Activated CD4-positive, alpha-beta T cell treated with anti-CD3 and anti-CD28 coated beads, Interleukin-2, Interleukin-4, amounts not matched to agents 100 ng/mL and 50 ng/mL, durations not matched to agents 16 hours and 8 hours (primary cell): ENCODE results near the gene ST3GAL2.
"Not testable (repeated sequence)": the region's sequence is repeated elsewhere in the genome, so short reads cannot be mapped to it uniquely, and the experiment has no call there.

Experiments used
- DNase-seq: peaks from one replicate; pipeline ENCODE4 v3.0.0-alpha.2; 2020; ENCODE audit warnings: low spot score

ST3GAL2 gene

DNA sequence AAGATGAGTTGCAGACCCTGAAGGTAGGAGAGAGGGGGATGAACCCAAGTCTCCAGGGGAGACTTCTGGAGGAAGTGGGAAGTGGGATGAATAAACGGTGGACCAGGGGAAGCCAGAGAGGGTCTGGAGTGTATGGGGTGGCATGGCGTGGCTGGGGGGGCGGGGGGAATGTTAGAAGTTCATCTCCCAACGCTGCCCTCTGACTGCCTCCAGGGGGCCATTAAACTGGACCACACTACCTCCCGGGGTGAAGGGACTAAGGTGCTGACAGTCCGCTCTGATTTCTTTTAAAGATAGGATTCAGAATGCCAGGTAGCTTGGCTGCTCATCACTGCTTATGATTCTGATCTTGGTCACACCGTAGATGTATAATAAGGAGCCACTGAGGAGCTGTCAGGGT lies 21.2 kb downstream of the ST3GAL2 start:
- no peak for DNase-seq

- DNase-seq: no peak
Observed at GRCh38 chr16:70416748-70417616, 21.9 kb downstream of the ST3GAL2 start.

DNA sequence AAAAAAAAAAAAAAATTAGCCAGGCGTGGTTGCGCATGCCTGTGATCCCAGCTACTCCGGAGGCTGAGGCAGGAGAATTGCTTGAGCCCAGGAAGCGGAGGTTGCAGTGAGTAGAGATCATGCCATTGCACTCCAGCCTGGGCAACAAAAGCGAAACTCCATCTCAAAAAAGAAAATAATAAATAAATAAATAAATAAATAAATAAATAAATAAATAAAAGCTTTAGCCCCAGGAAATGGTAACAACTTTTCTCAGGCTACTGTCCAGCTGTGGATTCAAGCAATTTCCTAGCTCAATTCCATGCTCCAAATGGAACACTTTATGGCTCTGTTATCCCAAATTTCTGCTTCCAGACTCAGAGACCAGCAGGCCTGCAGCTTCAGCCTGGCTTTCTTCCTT lies 25.3 kb downstream of the ST3GAL2 start:
- not testable (repeated sequence) for DNase-seq

DNA sequence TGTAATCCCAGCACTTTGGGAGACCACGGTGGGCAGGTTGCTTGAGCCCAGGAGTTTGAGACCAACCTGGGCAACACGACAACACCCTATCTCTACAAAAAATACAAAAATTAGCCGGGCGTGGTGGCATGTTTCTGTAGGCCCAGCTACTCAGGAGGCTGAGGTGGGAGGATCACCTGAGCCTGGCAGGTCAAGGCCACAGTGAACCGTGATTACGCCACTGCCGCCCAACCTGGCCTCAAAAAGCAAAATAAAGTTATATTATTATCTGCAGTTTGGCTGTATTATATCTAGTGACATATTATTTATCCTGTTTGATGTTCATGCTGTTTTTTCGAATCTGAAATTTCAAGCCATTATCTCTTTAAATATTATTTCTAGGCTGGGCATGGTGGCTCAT lies 26.5 kb downstream of the ST3GAL2 start:
- no peak for DNase-seq

- no peak for DNase-seq
Observed at GRCh38 chr16:70410734-70411133, 28.2 kb downstream of the ST3GAL2 start.

DNA sequence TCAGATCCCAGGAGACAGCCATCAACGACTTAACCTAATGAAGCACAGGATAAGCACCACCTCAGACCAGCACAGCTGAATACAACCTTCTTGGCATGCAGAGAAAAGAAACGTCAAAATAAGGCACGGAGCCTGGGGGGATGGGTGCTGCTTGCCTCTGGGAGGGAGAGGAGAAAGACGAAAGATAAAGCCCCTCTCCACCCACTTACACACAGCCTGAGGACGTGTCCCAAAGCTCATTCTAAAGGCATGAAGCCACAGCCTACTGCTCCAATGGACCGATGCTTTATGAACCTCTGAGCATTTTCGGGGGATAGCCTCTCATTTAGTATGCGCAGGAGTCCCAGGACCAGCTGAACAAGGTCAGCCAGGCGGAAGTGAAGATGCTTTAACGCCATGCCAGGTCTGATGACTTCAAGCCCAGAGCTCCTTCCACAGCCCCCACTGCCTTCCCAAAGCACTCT lies 31.1 kb downstream of the ST3GAL2 start:
- no peak for DNase-seq

- DNase-seq: not testable (repeated sequence)
Observed at GRCh38 chr16:70406104-70406503, 32.8 kb downstream of the ST3GAL2 start.

GRCh38 chr16:70402916-70403659 lies 35.8 kb downstream of the ST3GAL2 start:
- DNase-seq: no peak

DNA sequence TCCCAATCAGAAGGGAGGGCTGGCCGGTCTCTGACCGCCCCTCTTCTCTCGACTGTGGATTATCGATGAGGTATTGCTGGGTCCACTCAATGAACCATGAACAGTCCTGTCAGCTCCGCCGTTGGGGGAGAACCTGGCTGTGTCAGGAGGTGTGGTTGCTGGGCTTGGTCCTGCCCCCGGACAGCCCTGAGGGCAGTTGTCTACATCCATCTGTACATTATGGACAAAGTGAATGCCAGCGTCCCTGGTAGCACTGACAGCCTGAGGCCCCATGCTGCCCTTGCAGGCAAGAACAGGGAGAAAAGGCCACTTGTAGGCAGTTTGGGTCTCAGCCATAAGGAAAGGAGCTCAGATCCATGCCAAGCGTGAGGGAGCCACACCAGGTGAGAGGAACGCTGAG lies 38.9 kb downstream of the ST3GAL2 start:
- no peak for DNase-seq

- DNase-seq: no peak
Observed at GRCh38 chr16:70399381-70399780, 39.5 kb downstream of the ST3GAL2 start.

DNA sequence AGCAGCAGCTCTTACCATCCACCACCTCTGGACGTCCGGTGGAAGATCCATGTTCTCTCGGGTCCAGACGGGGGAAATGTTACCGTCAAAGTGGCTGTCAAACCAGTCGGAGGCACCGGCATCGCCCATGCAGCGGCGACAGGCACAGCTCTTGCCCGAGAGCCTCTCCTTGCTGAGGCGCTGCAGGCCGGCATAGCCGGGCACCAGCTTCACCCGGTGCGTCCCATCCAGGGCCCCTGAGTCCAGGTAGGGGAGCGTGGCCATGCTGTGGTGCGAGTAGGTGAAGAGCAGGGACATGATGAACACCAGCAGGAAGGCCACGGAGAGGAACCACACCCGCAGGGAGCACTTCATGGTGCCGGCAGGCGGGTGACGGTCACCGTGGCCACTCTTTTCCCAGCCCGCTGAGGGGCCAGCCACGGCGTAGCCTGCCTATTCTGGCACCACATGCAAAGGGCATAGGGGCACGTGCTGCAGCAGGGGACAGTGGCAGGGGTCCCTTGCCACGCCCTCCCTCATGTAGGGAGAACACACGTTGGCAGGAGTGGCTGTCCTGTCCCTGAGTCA lies 40.6 kb downstream of the ST3GAL2 start:
- DNase-seq: no peak

- DNase-seq: no peak
Observed at GRCh38 chr16:70396246-70396904, 42.5 kb downstream of the ST3GAL2 start.

DNA sequence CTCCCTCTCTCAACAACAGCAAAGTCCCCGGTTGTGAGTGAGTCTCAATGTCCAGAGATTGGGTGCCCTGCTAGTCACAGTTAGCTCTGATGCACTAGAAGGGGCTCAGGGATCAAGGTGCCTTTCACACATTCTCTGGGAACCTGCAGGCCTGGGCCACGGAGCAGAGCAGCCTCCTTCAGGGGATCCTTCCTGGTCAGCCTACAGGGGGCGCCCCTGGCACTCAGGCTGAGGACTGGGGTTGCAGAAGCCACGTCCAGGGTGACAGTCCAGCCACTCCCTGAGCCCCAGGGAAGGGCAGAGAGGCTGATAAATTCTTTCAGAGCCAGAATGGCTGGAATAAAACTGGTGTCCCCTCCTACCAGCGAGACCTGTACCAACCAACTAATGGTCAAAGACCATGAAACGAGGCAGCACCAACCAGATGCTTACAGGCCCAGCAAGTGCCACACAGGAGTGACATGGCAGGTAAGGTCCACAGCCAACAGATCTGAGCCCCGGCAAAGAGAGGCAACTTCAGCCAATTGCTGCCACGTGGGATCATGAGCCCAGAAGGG lies 43.5 kb downstream of the ST3GAL2 start:
- DNase-seq: peak; percentile 64

GRCh38 chr16:70394853-70395252 lies 44.0 kb downstream of the ST3GAL2 start:
- DNase-seq: no peak

GRCh38 chr16:70393662-70394061 lies 45.2 kb downstream of the ST3GAL2 start:
- no peak for DNase-seq

- no peak for DNase-seq
Observed at GRCh38 chr16:70392606-70393005, 46.3 kb downstream of the ST3GAL2 start.

GRCh38 chr16:70391881-70392481 lies 46.9 kb downstream of the ST3GAL2 start:
- no peak for DNase-seq

DNA sequence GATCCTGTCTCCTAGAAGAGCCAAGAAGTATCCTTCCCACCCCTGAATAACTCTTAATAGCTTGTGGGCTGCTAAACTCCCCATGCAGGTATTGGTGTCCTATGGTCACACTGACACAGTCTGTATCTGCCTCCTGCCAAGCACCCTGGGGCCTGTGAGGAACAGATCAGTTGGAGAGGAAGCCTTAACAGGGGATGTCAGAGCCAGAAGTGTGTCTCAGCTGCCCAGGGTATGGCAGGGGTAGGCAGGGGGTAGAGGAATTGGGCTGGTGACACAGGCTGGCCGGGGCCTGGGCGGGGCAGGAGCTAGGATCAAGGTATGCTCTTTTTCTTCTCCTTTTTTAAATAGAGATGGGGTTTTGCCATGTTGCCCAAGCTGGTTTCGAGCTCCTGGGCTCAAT lies 47.5 kb downstream of the ST3GAL2 start:
- DNase-seq: no peak

DNA sequence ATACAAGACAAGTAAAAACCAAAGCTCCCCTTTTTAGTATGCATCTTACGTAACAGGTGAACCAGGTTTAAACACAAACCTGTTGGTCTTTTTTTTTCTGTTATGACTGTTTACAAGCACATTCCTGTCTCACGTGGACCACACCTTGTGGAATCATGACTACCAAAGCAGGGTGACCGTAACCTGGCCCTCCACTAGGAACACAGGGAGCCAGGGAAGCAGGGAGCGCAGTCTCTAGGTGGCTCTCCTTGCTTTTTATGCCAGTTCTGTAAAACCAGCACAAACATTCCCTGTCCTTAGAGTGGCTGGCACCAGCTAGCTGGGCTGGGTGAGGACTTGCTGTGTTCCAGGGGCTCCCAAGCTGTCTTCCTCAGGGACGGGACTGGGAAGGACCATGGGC lies 48.1 kb downstream of the ST3GAL2 start:
- DNase-seq: no peak

DNA sequence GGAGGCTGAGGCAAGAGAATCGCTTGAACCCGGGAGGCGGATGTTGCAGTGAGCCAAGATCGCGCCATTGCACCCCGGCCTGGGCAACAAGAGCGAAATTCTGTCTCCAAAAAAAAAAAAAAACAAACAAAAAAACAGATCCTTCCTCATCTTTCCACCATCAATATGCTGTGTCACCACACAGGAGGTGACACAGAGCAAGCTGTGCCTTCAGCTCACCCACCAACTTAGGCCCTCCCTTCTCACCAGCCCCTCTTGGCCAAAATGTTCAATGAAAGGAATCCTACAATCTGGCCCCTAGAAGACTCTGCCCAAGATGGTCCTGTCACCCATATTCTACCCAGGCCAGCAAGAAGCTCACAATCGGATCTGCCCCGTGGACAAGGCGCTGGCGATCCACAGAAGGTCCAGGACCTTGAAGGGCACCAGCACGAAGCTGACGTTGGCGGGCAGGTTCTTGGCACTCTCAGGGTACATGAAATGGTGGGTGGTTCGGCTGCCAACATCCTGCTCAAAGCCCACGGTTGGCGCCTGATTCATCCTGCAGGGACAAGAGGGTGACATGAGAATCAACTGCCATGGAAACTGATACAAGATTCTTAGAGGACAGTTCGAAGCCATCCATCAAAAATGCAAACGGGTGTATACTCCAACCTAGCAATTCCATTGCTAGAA lies 50.8 kb downstream of the ST3GAL2 start:
- DNase-seq: no peak
